Thoracic aorta (tissue), 2 donors: ENCODE results near the gene WNT6. TPM values are rescaled to one million over a fixed set of nuclear protein-coding genes. Genes with fewer than 3 reads are reported as not detected.
"Not testable (repeated sequence)": the region's sequence is repeated elsewhere in the genome, so short reads cannot be mapped to it uniquely, and the experiment has no call there.

Experiments used
- ATAC-seq: fragments of 150-250 bp; one replicate; pipeline ENCODE4 v1.8.0; 2017; ENCODE audit warnings: low read depth; ENCODE audit not compliant: insufficient number of reproducible peaks, low FRiP score
- DNase-seq: peaks from one replicate; pipeline ENCODE4 v3.0.0-alpha.2; 2020; ENCODE audit warnings: low spot score
- H3K27ac ChIP-seq, 2 donors: fragments of 200-600 bp; sonication (generic); 1 replicate in 1 of 2; 2 replicates in 1 of 2; pipeline ENCODE4 v1.5.1; 2016; ENCODE audit warnings: mild to moderate bottlenecking in 2 of 2, moderate library complexity in 2 of 2
- H3K27me3 ChIP-seq: fragments of 200-600 bp; sonication (generic); replicated peaks from 2 replicates; pipeline ENCODE4 v1.6.0; 2016; ENCODE audit warnings: mild to moderate bottlenecking; ENCODE audit not compliant: insufficient read depth
- H3K36me3 ChIP-seq: fragments of 200-600 bp; sonication (generic); one replicate; pipeline ENCODE4 v1.5.1; 2016
- H3K4me1 ChIP-seq, 2 donors: fragments of 200-600 bp; sonication (generic); 1 replicate in 1 of 2; 2 replicates in 1 of 2; pipeline versions ENCODE4 v1.5.1 to v1.6.0; 2016; ENCODE audit warnings: low read depth in 2 of 2, mild to moderate bottlenecking in 1 of 2; ENCODE audit not compliant: control insufficient read depth in 1 of 2
- H3K4me3 ChIP-seq: fragments of 200-600 bp; sonication (generic); 2 replicates; pipeline ENCODE4 v1.5.1; 2016; ENCODE audit warnings: mild to moderate bottlenecking
- H3K9me3 ChIP-seq: fragments of 200-600 bp; sonication (generic); 2 replicates; pipeline ENCODE4 v1.5.1; 2016
- total RNA-seq, 2 donors: library from RNA; depleted of rRNA; stranded (reverse); fragments of >200 nt; gene quantifications; one replicate each; pipeline versions ENCODE4 v1.1.0 to v1.2.3, GENCODE V29; 2016
- TF ChIP-seq, protein P1 (sequence below): fragments of 200-600 bp; sonication (generic); IDR thresholded peaks from one replicate; pipeline ENCODE4 v1.5.1; 2019; ENCODE audit warnings: antibody characterized with exemption

The WNT6 gene
- total RNA-seq, 2 donors from 2014 or later, result 0.27 to 2.5 TPM

DNA sequence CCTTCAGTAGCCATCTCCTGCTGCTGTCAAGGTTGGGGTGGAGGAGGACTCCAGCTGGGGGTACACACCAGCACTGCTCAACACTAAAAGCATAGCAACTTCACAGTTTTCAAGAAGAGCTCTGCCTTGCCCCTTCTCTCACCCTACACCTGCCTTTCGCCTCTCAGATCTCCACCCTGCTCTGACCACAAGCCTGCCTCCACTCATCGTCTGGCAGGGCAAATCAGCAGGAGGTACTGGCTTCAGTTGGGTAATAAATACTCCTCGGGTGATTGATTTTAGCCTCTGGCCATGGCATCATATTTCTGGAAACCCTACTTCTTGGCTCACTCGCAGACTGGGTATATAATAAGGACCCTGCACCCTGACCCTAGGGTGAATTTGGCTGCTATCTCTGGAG is 24.9 kb upstream of the WNT6 start:
- H3K36me3 ChIP-seq, result no peaks in the 10 kb centered on the region
- DNase-seq (no peak), ATAC-seq (no peak)
- H3K27ac ChIP-seq, result no peak overlapping the region
- TF ChIP-seq, protein P1, sequence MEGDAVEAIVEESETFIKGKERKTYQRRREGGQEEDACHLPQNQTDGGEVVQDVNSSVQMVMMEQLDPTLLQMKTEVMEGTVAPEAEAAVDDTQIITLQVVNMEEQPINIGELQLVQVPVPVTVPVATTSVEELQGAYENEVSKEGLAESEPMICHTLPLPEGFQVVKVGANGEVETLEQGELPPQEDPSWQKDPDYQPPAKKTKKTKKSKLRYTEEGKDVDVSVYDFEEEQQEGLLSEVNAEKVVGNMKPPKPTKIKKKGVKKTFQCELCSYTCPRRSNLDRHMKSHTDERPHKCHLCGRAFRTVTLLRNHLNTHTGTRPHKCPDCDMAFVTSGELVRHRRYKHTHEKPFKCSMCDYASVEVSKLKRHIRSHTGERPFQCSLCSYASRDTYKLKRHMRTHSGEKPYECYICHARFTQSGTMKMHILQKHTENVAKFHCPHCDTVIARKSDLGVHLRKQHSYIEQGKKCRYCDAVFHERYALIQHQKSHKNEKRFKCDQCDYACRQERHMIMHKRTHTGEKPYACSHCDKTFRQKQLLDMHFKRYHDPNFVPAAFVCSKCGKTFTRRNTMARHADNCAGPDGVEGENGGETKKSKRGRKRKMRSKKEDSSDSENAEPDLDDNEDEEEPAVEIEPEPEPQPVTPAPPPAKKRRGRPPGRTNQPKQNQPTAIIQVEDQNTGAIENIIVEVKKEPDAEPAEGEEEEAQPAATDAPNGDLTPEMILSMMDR, result no peak
- H3K27me3 ChIP-seq, result no peaks in the 10 kb centered on the region
- H3K4me3 ChIP-seq, result no peak overlapping the region
- H3K9me3 ChIP-seq, result peaks cover 5% of the 10 kb centered on the region
- H3K4me1 ChIP-seq, result peaks cover 13 to 38% of the 10 kb centered on the region in 2 donors

DNA sequence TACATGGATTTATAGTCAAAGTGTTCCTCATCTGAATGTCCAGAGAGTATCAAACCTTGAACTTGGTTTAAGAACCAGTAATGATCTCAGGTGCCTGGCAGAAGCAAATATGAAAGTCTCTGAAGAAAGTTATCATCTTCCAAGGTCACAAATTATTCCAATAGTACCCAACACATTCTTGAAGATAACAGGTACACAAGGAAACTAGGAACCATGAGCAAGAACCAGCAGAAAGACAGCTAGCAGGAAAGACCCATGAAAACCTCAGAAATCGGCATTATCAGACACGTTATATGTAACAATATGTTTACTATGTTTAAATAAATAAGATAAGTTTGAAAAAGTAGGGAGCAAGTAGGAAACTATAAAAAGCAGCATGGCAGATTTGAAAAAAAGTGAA is 22.1 kb upstream of the WNT6 start:
- TF ChIP-seq, protein P1, result no peak
- no peak for ATAC-seq

DNA sequence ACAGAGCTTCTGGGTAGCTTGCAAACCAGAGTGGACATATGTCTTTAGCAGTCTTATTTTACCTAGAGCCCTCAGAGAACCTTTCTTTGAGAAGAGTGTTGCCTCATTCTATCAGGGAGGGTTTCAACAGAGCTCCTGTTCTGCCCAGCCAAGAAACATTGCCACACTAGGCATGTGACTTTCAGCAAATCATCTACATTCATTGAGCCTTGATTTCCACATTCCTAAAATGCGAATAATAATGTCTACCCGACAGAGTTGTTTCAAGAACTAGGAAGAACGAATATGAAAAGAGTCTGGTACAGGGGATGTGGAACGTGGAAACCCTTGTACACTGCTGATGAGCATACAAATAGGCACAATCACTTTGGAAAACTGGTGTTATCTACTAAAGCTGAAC is 20.2 kb upstream of the WNT6 start:
- ATAC-seq (no peak), DNase-seq (no peak)
- no peaks in the 10 kb centered on the region for H3K36me3 ChIP-seq
- H3K27me3 ChIP-seq, result no peaks in the 10 kb centered on the region
- no peak overlapping the region for H3K4me3 ChIP-seq
- no peaks in the 10 kb centered on the region for H3K4me1 ChIP-seq
- TF ChIP-seq, protein P1, result no peak
- H3K9me3 ChIP-seq, result peaks cover 5% of the 10 kb centered on the region
- peak overlapping the region in 1 of 2 donors; percentile 33 for H3K27ac ChIP-seq

More for the DNA sequence above, 22.1 kb upstream of the WNT6 start:
- H3K4me3 ChIP-seq, result no peak overlapping the region
- H3K27ac ChIP-seq, result no peak overlapping the region
- H3K9me3 ChIP-seq, result peaks cover 5% of the 10 kb centered on the region
- no peaks in the 10 kb centered on the region for H3K27me3 ChIP-seq
- no peak for DNase-seq
- H3K36me3 ChIP-seq, result no peaks in the 10 kb centered on the region
- H3K4me1 ChIP-seq, result peaks cover 8 to 12% of the 10 kb centered on the region in 2 donors

DNA sequence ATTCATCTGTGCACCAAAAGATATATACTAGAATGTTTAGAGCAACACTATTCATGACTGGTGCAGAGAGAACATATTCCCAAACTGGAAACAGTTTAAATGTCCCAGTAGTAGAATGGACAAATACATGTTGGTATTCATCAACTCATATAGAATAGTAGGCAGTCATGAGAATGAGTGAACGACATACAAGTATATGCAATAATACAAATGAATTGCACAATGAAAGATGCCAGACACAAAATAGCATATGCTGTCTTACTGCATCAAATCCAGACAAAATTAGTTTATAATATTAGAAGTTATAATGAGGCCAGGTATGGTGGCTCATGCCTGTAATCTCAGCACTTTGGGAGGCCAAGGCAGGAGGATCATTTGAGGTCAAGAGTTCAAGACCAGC is 19.7 kb upstream of the WNT6 start:
- Histone ChIP-seq H3K27ac (peak overlapping the region in 1 of 2 donors; percentile 33), H3K4me3 (no peak overlapping the region), H3K9me3 (peaks cover 5% of the 10 kb centered on the region), H3K36me3 (no peaks in the 10 kb centered on the region), H3K4me1 (no peaks in the 10 kb centered on the region), H3K27me3 (no peaks in the 10 kb centered on the region)
- TF ChIP-seq, protein P1, result no peak
- no peak for DNase-seq
- no peak for ATAC-seq

DNA sequence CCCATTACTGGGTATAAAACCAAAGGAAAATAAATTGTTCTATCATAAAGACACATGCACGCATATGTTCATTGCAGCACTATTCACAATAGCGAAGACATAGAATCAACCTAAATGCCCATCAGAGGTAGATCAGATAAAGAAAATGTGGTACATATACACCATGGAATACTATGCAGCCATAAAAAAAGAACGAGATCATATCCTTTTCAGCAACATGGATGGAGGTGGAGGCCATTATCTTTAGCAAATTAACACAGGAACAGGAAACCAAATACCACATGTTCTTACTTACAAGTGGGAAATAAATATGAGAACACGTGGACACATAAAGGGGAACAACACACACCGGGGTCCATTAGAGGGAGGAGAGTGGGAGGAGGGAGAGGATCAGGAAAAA is 15.3 kb upstream of the WNT6 start:
- H3K9me3 ChIP-seq, H3K4me3 ChIP-seq, DNase-seq, H3K4me1 ChIP-seq, ATAC-seq, H3K27me3 ChIP-seq, H3K36me3 ChIP-seq, H3K27ac ChIP-seq: not testable (repeated sequence)

DNA sequence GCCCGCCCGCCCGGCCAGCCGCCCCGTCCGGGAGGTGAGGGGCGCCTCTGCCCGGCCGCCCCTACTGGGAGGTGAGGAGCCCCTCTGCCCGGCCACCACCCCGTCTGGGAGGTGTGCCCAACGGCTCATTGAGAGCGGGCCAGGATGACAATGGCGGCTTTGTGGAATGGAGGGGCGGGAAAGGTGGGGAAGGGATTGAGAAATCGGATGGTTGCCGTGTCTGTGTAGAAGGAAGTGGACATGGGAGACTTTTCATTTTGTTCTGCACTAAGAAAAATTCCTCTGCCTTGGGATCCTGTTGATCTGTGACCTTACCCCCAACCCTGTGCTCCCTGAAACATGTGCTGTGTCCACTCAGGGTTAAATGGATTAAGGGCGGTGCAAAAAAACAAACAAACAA is 12.6 kb upstream of the WNT6 start:
- not testable (repeated sequence) for H3K4me1 ChIP-seq, H3K4me3 ChIP-seq, ATAC-seq, H3K36me3 ChIP-seq, H3K27me3 ChIP-seq, H3K9me3 ChIP-seq, DNase-seq, H3K27ac ChIP-seq
